TTC549 (cell line): ENCODE results near the gene BDH2.

ENCODE experiments used
- FAIRE-seq: peaks from 2 replicates; lab custom pipeline; 2012; peaks lifted over from hg19 to GRCh38; lab: Jason Lieb, UNC

The BDH2 gene

DNA sequence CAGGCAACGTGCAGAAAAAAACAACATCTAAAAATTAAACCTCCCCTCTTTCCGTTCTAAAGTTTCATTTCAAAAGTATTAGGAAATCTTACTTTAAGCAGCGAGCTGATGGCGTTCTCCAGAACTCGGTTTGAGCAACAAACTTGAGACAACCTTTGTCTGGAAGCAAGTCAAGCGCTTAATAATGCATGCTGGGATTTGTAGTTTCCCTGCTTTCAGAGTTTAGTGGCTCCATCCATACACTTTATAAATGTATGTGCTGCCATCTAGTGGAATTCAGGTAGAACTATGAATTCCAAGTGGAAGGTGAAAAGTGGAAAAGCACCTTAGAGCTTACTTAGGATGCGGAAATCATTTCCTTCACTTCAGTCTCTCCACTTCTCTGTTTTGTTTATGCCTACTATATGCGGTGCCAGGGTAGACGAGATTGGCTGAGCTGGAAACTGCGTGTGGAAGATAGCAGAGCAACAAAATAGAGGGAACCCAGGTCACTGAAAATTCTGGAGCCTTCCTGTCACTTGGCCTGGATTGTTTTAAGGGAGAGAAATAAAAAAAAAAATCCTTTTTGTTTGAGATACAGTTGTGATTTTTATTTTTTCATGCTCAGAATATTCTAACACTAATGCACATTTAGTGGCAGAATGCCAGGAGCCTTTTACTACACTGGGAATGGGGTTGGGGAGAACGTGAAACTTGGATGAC is at the start of gene BDH2:
Gene BDH2, minus strand, starts transcription at position 144 of the 702 bp plus-strand sequence. CDS start 3,580 bp downstream, outside the sequence.
- FAIRE-seq = peak; percentile 97

DNA sequence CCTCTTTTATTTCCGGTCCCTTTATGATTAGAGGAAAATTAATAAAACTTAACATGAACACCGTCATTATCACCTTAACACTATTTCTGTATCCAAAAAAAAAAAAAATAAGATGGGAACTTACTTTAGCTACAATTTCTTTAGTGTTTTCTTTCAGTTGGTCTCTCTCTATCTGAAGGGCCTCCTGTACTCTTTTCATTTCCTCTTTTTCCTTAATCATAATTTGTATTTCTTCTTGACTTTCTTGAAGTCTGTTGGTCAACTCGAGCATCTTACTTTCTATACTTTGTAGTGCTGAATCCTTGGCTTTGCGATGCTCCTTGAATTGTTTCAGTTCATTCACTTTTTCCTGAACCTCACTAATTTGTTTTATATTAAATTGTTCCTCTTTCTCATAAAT is 45.3 kb upstream of the BDH2 start:
- FAIRE-seq = no peak

DNA sequence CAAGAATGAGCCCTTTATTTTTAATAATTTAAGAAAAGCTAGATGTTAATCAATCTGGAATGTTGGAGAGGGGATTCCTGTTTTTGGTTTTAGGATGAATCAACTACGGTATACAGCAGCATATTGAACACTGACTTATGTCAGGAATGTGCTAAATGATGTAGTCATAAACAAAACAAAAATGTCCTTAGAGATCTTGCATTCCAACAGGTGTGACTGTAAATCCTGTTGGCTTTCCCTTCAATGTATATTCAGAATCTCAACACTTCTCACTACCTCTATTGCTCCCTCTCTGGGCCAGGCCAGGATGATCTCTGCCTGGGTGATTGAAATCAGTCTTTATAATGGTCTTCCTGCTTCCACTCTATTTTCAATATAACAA is 37.8 kb upstream of the BDH2 start:
- no peak for FAIRE-seq

DNA sequence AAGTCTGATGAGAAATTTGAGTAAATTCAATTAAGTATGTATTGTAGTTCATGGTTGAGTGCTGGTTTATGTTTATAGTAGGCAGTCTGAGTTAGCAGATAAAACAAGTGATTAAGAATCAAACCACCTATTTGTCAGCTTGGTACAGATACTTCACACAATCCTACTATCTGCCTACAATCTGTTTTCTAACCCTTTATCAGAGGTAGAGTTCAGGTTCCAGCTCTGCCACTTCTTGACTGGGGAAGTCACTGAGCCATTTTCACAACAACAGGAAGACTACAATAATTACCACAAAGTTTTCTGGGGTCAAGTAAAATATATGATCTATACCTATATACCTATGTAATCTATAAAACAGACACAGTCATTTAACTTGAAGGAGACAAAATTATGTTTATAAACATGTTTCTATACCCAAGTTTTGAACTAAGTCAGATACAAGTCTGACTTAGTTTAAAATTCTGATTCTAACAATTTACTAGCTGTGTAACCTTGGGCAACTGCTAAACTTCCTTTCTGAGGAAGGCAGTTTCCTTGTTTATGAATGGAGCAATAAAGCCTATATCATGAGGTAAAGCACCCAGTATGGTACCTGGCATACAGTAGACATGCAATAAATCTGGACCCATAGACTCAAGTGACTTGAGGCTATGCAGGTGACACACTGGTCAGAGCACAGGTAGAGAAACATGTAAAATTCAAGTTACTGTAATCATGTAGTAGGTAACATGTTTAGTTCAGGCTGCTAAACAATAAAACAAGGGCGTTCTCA is 37.2 kb upstream of the BDH2 start:
- FAIRE-seq = no peak

DNA sequence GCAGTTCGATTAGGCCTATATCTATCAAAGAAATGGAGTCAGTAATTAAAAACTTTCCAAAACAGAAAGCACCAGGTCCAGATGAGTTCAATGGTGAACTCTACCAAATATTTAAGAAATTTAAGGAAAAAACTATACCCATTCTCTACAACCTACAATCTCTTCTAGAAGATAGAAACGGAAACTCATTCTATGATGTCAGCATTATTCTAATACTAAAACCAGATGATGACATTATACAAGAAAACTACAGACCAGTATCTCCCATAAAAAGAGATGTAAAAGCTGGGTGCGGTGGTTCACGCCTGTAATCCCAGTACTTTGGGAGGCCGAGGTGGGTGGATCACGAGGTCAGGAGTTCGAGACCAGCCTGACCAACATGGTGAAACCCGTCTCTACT is 29.5 kb upstream of the BDH2 start:
- FAIRE-seq = no peak

DNA sequence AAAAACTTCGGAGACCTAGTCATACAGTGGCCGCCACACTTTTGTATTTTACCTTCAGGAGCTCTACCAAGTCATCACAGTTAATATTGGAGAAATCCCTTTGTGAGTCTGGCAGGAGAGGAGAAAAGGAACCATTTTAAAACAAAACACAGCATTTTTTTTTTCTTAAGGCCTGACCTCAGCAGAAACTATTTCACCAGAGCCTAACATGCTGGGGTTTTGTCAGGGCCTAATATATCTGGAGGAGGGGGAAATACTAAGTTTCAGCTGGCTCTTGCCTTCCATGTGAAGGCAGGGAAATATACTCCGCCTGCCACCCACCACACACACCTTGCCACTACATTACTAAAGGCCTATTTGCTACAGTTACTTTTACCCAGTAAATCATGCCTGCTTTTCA is 26.5 kb upstream of the BDH2 start:
- FAIRE-seq = no peak

DNA sequence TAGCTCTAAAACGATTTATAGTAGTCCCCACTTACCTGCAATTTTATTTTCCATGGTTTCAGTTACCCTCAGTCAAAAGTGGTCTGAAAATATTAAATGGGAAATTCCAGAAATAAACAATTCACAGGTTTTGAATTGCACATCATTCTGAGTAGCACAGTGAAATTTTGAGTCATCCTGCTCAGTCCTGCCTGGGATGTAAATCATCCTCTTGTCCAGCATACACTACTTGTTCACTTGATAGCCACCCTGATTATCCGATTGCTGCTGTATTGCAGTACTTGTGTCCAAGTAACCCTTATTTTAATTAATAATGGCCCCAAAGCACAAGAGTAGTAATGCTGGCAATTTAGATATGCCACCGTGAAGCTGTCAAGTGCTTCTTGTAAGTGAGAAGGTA is 23.5 kb upstream of the BDH2 start:
- no peak for FAIRE-seq

DNA sequence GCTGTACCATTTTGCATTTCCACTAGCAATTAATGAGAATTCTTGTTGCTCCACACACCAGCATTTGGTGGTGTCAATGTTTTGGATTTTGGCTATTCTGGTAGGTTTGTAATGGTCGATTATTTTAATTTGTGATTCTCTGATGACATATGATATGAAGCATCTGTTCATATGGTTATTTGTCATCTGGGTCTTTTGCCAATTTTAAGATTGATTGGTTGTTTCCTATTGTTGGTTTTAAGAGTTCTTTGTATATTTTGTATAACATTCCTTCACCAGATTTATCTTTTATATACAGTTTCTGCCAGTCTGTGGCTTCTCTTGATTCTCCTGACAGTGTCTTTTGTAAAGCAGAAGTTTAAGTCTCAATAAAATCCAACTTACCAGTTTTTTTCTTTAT is 18.5 kb upstream of the BDH2 start:
- no peak for FAIRE-seq

DNA sequence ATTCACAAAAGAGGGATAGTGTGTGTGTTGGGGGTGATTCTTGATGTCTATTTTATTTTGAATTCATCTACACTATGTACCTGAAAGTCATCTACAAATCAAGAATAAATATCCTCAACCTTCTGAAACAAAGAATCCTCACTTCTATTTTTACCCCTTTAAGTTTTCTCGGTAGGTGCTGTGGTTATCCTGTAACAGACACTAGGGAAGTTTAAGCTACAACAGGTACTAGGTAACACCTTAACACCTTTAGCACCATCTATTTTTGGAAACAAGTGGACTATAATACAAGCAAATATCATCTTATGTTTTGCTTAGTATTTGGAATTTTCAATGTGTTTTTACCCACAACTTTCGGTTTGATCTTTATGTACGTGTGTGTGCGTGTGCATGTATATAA is 12.0 kb upstream of the BDH2 start:
- no peak for FAIRE-seq

DNA sequence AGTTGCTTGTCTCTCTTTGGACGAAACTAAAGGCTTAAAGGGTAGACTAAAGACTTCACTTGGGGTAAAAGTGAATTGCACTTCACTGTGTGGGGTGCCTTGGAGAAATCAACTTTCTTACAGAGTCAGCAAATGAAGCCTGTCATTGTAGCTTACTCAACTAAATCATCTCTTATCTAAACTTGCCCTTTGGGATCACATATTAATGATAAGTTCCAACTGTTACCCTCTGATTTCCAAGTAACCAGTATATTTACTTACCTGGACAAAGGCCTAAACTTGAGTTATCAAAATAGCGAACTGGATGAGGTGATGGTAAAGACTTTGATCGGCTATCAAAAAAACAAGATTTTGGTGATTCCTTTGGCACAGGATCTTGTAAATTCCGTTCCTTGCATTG is 8.9 kb upstream of the BDH2 start:
- FAIRE-seq = no peak

DNA sequence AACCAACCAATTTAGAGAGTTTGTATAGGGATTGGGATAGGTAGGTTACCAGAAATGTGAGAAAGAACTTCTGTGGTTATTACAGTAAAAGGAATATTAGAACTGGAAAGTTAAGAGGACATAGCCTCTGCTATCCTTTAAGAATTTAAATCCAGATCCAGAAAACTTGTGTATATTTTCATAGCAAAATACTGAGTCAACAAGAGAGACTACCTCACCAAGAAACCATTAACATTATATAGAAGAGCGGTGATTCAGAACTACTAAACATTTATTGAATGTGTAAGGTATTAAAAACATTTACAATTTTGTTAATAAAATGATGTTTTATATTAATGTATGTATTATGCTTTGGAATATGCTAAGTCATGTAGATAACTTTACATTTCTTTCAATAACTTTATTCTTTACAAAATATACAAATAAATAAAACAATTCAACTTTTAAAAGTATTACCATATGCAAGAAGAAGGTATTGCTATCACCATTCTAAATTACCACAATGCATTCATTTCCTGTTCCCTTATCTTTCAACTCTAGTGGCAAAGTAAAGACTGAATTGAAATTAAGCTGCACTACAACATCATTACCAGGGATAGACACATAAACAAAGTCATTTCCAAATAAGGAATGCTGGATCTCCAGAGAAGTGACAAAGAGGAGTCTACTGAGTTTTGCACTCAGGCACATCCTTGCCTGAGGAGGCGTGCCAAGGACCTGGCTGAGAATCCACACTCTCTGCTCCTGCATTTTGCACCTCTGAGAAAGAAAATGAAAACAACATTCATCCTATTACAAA is 6.1 kb upstream of the BDH2 start:
- no peak for FAIRE-seq

DNA sequence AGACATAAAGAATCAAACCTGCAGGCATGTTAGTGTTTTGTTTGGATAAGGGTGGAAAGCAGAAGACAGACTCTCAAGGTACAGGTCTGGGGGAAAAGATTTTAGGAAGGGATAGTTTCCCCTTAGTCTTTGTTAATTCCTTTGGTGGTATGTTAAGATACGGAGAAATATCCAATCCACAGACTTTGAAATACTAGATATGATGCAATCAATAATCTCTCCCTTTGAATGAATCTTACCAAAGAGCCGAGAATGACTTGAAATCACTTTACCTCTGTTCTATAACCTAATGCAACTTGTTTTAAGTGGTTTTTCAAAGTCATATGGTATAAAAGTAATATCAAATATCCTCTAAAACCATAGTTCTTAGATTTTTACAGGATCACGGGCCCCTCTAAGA is 5.3 kb upstream of the BDH2 start:
- no peak for FAIRE-seq

DNA sequence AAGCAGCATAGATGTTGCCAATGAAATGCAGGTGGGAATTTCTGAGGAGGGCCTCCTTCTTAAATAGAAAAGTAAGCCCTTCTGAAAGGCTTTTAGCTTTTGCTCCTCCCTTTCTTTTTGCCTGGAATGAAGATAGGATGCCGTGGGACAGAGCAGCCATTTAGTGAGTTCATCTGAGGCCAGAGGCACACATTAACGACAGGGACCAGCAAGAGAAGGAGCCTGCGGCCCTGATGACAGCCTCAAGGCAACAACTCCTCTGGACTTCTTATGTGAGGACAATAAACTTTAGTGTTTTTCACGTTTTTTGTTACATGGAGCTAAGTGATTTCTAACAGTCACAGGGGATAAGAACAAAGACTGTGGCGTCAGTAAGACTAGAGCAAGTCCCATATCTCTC is 1.1 kb upstream of the BDH2 start:
- FAIRE-seq = no peak

DNA sequence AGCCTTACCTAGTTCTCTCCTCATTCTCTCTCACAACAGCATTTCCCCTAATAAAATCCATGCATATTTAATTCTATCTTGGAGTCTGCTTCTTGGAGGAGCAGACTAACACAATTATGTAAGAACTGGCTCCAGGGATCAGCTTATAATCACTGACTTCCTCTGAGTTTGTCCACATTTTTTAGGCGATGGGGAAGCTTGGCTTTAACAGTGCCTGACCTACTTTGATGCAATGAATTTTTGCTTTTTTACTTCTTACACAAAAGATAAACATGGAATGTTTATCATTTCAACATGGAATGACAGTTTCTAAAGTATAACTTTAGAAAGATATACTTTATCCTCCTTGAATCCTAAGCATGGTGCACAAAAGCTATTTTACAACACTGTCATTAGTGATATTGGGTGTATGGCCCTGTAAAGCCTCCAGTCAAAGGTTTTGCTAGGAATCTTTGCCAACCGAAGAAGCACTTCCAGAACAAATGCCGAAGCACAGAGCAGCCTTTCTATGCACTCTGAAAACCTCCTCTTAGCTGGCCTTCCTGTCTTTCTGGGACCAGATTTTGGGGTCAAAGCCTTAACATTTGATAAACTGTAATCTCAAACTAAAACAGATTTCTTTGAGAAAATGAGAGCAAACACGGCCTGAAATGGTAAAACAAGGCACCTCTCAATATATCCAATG is 736 bp downstream of the BDH2 start:
- no peak for FAIRE-seq

DNA sequence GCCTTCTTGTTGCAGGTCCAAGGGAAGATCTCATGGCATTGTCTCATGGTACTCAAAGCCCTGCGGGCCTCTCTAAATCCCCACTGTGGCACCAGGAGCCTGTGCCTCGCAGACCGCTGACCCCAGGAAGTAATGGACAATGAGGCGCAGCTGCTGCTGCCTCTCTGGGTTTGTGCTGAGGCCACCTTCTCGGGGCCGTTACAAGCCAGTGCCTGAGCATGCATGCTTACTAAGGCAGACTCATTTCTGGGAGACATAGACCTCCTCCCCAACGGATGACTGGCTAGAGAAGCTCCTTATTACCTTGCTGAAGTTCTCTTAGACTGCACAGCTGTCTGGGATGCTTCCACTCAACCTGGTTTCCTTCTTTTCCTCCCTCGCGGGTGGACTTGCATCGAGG is 1.3 kb downstream of the BDH2 start:
- FAIRE-seq = no peak

DNA sequence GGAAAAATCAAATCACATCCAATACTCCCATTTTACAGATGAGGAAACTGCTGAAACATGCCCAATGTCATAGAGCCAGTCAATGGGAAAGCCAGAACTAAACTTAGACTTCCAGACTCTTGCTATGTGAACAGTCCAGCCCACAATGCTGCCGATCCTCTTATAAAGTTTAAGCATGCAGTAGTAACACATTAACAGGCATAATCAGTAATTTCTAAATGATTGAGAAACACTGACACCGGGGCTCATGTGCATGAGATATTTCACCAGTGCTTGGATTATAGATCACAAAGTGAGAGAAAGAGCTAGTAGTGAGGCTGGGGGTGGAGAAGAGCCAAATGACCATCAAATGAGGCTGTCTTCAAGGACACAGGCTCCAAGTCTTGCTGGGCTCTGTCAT is 2.5 kb downstream of the BDH2 start:
- no peak for FAIRE-seq

DNA sequence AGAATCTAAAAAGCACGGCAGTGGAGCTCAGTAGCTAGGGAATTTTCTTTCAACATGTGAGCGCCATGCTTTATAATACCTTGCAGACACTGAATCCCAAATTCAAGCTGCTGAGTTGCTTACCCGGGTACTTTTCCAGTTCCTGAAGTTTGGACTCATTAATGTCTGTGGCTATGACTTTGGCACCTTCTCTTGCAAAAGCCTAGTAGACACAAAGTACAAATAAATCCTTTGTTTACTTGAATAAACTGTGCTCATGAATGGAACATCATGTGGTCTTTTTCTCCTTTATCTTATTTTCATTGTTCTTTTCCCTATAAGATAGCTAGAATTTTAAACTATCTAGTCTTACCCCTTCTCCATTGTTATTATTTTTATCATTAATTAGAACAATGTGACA is 4.6 kb downstream of the BDH2 start:
- FAIRE-seq = no peak

DNA sequence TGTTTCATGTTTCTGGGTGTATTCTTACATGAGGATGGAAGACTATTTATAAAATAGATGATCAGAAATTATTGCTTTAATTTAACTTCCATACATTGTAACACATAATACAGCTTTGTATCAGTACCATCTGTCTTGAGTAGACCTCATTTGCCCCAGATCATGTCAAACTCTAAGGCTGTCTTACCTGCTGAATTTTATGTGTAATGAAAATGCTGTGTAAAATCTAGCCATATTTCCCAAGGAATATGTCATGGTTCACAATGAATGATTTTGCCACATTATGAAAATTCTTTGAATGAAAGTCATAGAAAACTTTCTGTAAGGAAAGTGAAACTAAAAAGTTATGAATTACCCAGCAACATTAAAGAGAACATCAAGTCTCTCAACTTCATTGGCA is 7.4 kb downstream of the BDH2 start:
- no peak for FAIRE-seq

DNA sequence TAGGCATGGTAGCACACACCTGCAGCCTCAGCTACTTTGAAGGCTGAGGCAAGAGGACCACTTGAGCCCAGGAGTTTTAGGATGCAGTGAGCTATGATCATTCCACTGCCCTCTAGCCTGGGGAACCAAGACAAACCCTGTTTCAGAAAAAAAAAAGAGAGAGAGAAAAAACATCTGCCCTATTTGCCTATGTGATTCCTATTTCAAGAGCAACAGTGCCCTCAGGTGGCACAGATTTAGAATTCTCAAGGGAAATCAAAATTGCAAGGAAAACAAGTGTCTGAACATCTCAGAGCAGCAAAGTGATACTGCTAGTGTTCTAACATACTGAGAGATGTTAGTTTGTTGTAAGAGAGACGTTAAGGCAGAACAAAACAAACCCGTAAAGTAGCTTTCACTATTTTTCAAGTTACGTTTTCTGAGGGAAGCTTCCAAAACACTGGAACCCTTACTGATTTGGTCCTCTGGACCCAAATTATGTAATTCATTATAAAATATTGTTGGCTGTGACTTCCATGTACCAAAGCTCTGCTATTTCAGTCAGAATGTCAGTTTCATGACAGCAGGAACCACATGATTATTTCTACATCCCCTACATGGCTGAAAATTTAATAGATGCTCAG is 7.9 kb downstream of the BDH2 start:
- FAIRE-seq = peak; percentile 89

DNA sequence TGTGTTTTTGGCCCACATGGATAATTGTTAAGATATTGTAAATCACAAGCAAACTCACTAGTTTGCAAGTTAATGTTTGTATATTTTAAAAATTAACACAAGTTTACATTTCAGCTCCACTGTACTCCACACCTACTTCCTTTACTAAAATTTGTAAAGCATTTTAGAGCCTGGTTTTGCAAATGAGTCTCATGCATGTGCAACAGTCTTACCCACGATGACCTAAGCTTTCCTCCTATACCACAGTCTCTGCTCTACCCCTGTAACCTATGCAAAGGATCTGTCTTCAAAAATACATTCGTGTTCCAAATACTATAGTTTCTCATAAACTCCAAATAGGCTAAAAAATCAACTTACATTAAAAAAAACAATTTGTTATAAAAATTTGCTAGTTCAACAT is 10.2 kb downstream of the BDH2 start:
- no peak for FAIRE-seq

DNA sequence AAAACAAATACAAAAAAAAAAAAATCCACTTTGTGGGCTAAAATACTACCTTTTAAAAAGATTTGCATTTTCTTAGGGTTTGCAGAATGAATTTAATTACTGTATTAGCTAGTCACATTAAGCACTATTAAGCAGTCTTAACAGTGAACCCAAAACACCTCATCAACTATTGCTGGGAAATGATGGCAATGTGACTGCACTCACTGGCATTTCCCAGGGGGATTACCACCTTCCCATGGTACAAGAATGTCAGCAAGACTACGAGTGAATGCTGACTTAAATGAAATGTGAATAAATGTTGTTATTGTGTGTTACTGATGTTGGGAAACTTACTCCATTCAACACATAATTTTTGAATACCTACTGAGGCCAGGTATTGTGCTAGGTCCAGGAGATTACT is 13.1 kb downstream of the BDH2 start:
- no peak for FAIRE-seq

DNA sequence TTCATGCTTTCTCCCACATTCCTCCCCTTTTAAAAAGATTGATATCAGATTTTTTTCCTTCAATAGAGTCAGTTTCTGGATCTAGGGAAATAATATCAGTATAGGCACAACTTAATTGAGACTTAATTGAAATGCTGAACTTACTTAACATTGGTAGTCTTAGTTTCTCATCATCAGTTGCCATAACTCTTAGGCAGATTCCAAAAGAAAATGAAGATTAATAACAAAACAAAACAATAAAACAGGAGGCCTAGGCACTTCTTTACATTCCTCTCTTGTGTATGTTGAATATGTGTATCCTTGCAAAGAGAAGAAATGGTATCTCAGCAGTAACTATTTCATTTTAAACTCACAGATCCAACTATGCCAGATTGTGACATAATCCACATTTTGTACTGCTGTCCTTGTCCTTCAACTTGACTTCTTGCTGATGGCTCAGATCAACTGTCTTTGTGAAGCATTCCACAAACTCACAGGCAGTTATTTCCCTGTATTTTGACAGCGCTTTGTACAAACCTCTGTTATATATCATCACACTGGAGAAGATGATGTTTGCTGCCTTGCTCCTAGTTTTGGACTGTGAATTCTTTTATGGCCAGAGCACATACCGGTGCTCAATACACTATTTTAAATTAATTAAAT is 14.0 kb downstream of the BDH2 start:
- no peak for FAIRE-seq
